SIG-M5 treated with dmso at 0.1 percent for 504 hours (cell line): ENCODE data around the gene PDGFD.

ENCODE experiments used
- DNase-seq: peaks from one replicate; lab custom pipeline; 2025; ENCODE audit not compliant: unreplicated experiment; lab: John Stamatoyannopoulos, UW

Gene PDGFD

DNA sequence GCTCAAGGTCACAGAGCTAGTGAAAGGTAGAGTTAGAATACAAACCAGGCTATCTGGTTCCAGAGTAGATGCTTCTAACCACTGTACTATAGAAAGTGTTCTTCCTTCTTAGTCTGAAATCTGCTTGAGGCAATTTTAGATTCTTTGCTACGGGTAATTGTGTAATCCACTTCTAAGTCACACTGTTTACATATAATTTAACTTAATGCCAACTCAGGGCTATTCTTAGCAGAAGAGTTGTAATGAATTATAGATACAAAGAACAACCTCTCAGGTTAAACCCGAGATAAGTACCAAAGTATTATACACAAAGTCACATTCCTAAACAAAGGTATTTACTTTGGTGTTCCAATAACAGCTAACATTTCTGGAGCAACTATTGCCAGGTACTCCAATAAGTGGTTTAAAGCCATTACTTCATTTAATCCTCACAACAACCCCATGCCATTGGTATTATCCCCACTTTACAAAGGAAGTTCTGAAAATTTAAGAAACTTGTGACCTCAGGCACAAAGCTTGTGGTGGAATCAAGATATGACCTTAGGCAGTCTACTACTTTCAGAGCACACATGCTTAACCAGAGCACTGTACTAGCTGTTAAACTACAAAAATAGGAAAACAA lies 158.6 kb downstream of the PDGFD start:
- no peak for DNase-seq

DNA sequence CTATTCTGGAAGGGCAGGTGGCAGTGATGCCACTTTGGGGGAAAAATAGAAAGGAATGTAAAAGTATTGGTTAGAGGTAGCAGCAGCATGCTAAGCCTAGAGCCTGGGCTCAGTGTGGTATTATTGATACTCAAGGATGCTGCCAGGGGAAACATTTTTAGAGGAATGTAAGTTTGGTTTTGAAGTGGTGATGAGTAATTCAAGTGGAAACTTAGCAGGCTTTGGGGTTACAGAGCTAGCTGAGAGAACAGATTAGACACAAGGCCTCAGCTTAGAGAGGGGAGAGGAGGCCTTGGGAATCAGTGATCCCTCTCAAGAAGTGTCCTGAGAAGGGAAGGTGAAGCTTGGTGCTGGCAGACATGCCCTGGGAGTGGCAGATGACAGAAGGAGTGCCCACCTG lies 160.5 kb downstream of the PDGFD start:
- no peak for DNase-seq

DNA sequence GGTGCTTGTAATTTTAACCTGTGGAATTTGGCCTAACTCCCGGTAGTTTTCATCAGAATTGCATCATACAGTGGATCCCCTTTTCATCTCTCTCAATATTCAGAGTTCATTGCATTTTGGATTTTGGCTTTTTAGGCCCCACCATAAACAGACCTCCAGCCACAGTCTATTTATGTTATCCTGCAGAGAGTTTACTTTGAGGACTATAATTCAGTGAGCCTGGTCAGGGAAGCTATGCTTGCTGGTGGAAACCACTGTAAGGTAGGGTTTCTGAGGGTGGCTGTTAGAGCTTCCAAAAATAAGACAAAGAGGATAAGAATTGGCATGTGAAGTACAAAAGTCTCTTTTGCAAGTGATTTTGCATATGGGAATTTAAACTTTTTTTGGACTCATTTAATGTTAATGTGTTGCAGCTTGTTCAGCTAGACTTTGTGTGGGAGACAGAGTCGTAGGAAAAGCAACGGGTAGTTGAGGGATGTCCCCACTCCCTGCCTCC lies 162.3 kb downstream of the PDGFD start:
- DNase-seq = no peak

DNA sequence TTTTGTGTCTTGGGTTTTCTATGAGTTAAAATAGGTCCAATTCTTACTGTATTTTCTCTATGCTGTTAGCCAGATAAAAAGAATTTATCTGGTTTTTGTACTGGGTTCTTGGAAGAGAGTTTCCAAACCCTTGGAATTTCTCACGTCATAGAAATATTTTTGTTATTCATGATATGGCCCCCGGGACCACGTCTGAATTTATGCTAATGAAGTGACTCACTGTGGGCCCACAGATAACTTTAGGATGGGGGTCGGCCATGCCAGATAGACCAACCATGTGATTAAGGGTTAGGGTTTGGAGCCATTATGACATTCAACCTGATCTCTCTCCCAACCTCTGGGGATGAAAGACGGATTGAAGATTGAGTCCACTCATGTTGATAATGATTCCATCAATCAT lies 163.1 kb downstream of the PDGFD start:
- DNase-seq = no peak

DNA sequence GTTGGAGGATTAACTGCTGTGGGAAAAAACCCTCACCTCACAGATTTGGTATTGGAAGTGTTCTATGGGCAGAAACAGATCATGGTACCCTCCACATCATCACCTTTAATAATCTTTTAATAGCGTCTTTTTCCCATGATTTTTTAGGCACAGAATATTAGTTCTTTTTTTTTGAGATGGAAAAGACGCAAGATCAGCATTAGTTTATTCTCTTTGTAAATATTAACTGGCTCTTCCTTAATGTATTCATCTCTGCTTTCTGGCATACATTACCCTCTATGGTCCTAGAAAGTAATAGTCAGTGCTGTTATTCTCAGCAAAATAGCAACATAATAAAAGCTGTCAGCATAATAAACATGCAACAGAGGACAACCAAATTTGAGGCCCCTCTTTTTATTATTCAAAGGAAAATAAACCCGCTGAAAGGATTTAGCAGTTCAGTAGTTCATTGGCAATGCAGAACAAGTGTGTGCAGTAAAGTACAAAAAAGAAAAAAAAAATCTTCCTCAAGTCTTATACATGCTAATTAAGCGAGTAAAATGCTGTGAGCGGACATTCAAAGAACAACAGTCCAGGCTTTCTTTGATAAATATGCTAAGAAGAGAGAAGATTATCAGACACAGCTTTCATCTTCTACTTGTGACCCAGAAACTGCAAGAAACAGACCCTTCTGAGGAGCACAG lies 165.0 kb downstream of the PDGFD start:
- no peak for DNase-seq

DNA sequence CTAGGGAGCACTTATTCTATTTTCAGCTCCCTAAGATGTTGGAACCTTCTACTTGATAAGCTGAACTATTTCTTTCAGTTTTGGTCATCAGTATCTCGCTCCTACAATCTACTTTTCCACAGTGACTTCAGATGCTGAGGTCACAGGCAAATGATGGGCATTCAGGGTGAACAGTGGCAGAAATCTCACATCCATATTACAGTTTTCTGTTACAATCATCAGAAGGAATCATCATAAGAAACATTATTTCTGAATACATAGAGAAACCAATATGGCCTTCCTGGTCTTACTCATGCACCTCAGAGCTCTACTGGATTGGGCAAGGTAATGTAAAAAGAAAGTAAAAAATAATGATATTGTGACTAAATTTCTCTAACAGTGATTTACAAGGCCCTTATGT lies 166.9 kb downstream of the PDGFD start:
- DNase-seq = no peak

DNA sequence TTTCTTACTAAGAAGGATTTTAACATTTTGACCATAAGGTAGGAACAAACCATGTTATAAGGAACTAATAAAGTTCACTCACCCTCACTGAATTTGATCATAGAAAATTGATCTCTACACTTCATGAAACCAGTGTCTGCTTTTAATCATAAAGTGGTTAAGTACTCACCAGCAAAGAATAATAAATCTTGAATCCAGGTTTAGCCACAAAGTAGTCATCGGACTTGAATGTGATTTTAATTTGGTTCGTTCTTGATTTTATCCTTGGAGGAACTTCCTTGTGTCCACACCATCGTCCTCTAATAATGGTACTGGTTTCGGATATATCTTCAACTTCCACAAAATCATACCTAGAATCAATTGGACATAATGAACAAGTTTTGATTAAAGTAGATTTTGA lies 168.1 kb downstream of the PDGFD start:
- no peak for DNase-seq

DNA sequence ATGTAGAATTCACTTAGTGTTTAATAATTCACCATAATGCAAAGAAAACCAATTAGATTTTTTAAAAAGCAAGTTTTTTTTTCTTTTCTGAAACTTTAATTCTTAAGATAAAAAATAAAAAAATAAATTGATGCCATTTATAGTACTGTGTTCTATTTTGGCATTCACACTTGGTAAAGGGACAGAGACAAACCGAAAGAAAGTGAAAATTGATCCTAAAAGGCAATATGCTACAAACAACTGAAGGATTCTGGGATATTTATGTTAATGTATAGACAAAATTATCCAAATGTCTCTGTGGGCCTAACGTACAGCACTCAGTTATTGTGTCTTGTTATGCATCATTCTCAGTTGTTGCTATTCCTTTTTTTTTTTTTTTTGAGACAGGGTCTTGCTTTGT lies 169.4 kb downstream of the PDGFD start:
- no peak for DNase-seq

DNA sequence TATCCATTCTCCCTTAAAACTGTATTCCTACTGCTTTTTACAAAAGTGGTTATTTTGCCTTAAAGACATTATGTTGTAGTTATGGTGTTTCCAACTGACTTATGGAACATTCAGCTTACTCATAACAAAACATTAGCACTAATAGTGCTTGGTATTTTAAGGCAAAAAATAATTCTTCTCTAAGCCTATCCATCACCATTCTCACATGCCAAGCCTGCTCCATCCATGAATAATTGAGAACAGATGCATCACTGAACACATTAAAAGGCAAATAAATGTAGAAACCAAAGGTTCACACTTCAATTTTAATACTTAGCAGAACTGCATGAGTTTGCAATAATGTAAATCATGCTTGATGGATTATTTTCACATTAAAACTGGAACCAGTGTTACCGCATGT lies 169.9 kb downstream of the PDGFD start:
- DNase-seq = no peak

DNA sequence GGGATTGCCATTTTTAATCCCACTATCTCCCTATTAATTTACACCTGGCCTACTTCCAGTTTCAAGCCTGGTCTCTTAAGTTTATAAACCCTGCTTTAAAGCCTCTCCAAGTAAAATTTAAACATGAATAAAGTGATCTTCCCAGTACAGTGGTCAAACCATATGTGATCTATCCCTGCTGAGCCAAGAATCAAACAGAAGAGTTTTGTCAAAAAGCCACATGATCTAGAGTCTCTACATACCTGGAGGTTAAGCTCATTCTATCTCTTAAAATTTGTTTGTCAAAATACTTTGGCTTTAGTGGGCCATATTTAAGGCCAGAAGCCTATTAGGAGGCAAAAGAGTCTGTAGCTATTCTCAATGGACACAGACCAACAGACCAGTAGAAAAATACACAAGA lies 170.4 kb downstream of the PDGFD start:
- no peak for DNase-seq

DNA sequence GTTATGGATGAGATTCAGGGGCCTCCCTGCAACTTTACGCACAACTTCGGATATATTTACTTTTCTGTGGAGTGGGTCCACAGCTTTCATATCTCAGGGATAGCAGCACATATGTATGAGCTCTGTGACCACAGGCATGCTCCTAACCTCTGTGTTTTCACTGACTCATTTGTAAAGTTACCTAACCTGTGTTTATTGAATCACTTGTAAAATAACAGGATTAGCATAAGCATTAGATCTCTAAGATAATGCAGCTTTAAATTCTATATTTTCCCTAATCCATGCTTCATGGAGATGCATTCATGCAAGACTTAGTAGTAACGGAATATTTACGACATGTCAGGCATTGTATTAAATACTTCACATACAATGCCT lies 175.4 kb downstream of the PDGFD start:
- no peak for DNase-seq

DNA sequence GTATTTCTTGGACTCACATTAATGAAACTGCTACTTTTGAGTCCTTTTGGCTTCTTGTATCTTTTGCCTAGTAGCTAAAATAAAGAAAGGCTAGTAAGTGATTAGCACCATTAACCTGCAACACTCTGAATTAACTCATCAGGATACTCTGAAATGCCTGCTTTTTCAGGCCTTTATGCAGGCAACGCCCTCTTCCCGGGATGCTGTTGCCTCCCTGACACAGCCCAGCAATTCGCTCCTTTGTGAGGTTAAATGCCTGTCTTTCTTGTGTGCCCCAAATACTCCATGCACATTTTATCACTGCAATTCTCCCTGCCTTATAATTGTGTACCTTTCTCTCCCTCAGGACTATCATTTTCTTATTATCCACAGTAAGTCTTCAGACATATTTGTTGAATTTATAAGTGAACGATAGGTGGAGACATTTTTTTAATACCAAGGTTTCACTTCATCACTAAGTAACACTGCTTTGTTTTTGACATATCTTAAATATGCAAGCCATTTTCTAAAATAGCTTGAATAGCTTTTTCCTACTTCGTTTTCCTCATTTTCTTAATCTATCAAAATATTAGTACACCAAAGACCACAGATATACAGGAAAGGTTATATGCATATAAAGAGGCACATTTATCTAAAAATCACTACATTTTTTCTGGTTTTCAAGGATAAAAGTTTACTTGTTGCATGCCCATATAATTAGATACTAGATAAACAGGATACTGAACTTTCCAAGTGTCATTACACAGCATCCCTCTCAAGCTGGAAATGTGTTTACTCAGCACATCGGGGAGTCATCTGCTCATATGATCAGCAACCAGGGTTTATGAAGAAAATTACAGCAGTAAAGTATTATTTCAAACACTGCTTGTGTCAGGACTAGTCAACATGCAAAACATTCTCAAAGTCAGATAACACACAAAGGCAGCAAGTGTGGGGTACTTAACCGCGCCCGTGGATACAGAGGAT lies 176.0 kb downstream of the PDGFD start:
- no peak for DNase-seq

DNA sequence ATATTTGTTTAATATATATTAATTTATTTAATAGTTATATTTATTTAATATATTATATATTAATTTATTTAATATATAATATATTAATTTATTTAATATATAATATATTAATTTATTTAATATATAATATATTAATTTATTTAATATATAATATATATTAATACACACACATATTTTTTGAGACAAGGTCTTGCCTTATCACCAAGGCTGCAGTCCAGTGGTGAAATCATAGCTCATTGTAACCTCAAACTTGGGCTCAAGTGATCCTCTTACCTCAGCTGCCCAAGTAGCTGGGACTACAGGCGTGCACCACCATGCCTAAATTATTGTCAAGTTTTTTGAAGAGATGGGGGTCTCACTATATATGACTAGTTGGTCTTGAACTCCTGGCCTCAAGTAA lies 178.9 kb downstream of the PDGFD start:
- DNase-seq = no peak

DNA sequence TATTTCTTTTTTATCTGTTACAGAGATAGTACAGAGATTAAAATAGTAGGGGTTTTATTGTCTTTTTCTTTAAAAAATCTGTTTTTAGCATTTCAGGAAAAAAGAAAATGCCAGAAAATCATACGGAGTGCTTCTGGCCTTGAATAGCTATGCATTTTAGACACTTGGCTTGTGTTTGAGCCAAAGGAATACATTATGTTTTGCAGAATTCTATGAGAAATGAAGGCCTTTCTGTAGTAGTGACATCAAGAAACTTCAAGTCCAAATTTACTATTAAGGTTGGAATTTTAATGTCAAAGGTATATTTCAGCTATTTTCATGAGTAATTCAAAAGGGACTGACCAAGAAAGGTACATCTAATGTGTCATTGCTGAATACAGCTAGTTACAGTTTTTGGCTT lies 183.8 kb downstream of the PDGFD start:
- DNase-seq = no peak

DNA sequence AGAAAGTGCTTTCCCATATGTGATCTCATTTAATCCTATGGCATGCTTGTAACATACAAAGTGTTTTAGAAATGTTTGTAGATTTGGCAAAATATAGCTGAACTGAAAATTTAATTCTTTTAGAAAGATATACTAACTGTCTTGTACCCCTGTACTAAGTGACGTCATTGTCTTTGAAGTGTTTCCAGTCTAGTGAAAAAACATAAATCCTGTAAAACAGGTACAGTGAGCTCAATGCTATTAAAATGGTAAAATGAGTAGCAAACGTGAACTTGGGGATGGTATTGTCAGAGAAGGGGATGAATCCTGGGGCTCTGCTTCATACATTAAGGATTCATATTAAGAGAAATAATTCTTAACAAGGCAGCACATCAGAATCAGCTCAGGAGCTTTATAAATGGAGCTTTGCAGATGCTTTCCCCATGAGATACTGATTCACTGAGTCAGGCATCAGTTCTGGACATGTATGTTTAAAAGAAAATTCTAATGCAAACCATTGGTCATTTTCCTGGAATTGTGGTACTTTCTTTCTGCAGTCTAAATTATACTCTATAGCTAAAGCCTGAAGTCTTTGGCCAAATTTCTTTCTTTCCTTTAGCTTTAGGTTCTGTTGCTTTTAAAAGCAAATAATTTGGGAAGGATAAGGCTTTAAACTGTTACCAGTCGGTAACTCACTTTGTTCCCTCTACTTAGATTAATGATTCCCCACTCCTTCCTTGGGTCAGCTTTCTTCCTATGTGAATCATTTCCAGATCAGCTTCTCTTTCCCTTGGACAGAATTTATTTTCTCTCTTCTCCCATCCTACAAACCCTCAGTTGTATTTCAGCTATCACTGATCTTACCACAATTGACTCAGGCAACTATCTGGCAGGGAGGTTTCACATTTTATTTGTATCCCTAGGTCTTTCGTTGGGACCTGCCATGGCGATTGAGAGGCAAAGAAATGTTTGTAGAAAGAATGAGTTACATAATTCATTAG lies 185.0 kb downstream of the PDGFD start:
- no peak for DNase-seq

DNA sequence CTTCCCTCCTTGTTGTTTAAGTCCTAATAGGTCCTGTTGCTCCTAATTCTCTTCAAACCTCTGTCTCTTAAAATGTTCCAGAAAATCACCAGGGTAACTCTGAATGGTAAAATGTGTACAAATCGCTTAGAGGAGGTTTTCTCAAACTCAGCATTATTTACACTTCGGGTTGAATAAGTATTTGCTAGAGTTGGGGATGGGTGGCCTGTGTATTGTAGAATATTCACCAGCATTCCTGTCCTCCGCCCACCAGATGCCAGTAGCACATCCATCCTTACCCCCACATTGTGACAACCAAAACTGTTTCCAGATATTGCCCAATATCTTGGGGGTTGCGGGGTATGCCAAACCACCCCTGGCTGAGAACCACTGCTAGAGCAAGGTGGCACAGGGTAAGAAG lies 191.9 kb downstream of the PDGFD start:
- no peak for DNase-seq

DNA sequence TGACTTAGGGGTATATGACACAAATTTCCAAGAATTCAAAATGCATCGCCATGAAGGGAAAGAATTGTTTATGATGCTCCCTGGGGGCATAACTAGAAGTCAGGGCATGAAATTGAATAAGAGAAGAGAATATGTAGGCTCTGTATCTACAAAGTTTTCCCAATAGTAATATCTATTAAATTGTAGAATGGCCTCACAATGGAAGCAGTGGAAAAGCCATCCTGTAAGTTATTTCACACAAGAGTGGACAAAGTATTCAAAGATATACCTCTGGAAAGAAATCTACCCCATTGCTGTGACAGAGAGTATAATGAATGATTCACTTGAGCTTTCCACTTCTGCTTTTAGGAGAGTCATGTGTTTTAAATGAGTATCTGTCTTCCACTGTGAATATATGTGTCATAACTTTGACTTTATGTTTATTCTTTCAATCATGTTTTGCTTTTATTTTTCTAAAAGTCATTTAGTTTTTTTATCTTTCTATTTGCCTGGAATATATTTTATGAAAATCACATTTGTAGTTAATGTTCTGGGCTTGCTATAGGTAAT lies 193.2 kb downstream of the PDGFD start:
- DNase-seq = no peak

DNA sequence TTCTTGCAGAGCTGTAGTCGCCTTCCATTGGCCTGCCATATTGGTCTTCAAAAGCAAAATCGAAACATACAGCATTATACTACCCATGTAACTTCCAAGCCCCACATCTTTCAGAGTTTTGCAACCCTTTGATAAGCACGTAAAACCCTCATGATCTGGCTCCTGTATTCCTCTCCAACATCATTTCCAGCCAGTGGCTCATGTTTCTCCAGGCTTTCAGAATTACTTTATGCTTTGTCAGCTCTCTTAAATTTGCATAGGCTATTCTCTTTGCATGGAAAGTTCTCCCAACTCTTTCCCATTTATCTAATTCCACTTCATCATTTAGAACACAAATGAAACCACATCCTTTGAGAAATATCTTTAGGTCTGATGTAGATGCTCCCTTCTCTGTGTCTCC lies 195.3 kb downstream of the PDGFD start:
- no peak for DNase-seq

DNA sequence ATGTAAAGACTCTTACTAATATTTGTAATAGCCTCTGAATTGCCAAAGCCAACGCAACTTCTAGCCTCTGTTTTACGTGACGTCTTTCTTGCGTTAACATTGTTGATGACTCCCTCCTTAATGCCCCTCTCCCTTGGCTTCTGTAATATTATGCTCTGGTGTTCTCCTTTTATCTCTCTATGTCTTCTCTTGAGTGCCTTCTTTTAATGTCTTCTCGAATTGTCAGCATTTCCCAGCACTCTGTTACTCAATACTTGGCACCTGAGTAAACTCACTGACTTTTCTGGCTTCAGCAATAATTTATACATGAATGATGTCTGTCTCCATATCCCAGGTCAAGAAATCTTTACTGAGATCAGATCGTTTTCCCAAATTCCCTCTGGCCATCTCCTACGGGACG lies 196.0 kb downstream of the PDGFD start:
- DNase-seq = no peak

DNA sequence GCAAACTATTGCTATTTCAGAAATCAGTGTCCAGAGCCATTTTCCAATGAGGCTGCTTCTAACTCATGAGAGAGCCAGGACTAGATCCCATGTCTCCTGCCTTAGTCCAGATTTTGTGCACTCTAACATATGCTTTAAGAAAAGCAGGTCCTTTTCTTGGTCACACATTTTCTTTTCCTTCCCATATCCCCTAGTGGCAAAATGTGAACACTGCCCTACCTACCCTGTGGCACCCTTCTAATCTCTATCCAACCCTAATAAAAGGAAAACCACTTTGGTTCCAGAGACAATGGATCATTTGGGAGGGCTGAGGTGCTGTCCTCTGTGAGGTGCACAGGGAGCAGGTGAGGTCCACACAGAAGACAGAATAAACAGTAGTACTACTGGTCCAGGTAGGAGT lies 199.6 kb downstream of the PDGFD start:
- no peak for DNase-seq
